Glutamatergic neuron (in vitro differentiated cells): ENCODE results near the gene SINHCAF. TPM values are rescaled to one million over a fixed set of nuclear protein-coding genes. Genes with fewer than 3 reads are reported as not detected.
"Not testable (repeated sequence)": the region's sequence is repeated elsewhere in the genome, so short reads cannot be mapped to it uniquely, and the experiment has no call there.

Experiments used
- DNase-seq: peaks from one replicate; pipeline ENCODE4 v3.0.0; 2022
- H3K27ac Mint-ChIP-seq: one replicate; pipeline ENCODE4 v1.8.0; 2020; ENCODE audit warnings: mild to moderate bottlenecking, mixed read lengths, inconsistent platforms; ENCODE audit not compliant: unreplicated experiment
- H3K27me3 Mint-ChIP-seq: one replicate; pipeline ENCODE4 v1.8.0; 2020; ENCODE audit warnings: mild to moderate bottlenecking, moderate library complexity, mixed read lengths, inconsistent platforms; ENCODE audit not compliant: unreplicated experiment
- H3K36me3 Mint-ChIP-seq: one replicate; pipeline ENCODE4 v1.8.0; 2020; ENCODE audit warnings: mild to moderate bottlenecking, mixed read lengths, inconsistent platforms; ENCODE audit not compliant: unreplicated experiment
- H3K4me1 Mint-ChIP-seq: one replicate; pipeline ENCODE4 v1.8.0; 2020; ENCODE audit warnings: mild to moderate bottlenecking, low read depth, mixed read lengths, inconsistent platforms; ENCODE audit not compliant: unreplicated experiment
- H3K4me3 Mint-ChIP-seq: one replicate; pipeline ENCODE4 v1.8.0; 2020; ENCODE audit warnings: mild to moderate bottlenecking, mixed read lengths, inconsistent platforms; ENCODE audit not compliant: unreplicated experiment
- H3K9me3 Mint-ChIP-seq: one replicate; pipeline ENCODE4 v1.8.0; 2020; ENCODE audit warnings: mild to moderate bottlenecking, moderate library complexity, mixed read lengths, inconsistent platforms; ENCODE audit not compliant: unreplicated experiment
- long read RNA-seq: library from polyadenylated mRNA; unstranded; transcript quantifications from one replicate; pipeline ENCODE4 v2.0.0, GENCODE V29; 2020; ENCODE audit not compliant: unreplicated experiment
- total RNA-seq: library from RNA; stranded (reverse); fragmentation: NEBNext Ultra II Directional; extraction: Animal tissue kit (Norgen Biotek cat#: 25700); gene quantifications from one replicate; pipeline ENCODE4 v1.2.1, GENCODE V29; 2021; ENCODE audit not compliant: unreplicated experiment
- TF ChIP-seq, protein P1 (sequence below): fragments of 200-600 bp; sonication (generic); IDR thresholded peaks from one replicate; pipeline ENCODE4 v1.5.0; 2021; ENCODE audit not compliant: partially characterized antibody, unreplicated experiment

The SINHCAF gene, protein sequence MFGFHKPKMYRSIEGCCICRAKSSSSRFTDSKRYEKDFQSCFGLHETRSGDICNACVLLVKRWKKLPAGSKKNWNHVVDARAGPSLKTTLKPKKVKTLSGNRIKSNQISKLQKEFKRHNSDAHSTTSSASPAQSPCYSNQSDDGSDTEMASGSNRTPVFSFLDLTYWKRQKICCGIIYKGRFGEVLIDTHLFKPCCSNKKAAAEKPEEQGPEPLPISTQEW
- 149 TPM for total RNA-seq
- long read RNA-seq, transcript SINHCAF-203 (6 exons, 1,555 nt) = minor isoform, 10 of 56 reads
- long read RNA-seq, transcript SINHCAF-201 (6 exons, 3,163 nt) = major isoform, 34 of 56 reads
- long read RNA-seq, partial matches to known transcripts = 1 of 56 reads
- long read RNA-seq, other reads (novel, unspliced or antisense) = 11 of 56 reads

DNA sequence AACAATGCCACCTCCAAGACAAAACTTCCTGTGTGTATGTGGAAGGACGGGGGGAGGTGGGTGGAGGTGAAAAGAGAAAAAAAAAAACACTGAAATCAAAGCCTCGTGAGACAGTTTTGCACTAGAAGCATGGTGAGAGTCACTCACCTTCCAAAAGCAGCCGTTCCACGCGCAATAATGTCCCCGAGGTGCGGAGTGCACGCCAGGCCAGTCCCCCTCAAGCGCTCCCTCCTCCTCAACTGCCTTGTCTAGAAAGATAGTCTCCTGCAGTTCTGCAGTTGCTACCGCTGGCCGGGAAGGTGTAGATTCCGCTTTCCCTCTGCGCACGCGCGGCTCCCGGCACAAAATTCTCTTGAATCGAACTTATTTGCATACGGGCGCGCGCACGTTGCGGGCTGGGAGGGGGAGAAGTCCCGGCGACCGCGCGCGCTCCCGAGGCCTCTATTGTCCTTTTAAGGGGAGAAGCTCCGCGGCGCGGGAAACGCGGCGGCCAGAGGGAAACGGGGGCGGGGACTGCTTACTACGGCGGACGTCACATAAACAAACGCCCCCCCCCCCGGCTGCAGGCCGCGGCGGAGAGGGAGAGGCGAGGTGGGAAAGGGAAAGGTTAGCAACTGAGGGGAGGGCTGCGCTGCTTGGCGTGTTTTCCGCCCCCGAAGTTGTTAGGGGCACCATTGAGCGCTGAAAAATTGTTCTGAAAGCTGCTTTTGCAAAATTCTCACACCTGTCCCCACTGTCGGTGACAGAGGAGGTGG lies at the start of gene SINHCAF:
Gene SINHCAF (minus strand): TSS at position 274 of the 755 bp plus-strand sequence. CDS start 27,946 bp downstream, outside the sequence.
- Mint-ChIP-seq H3K36me3 (no peaks in the 10 kb centered on the region), H3K4me1 (peaks cover 17% of the 10 kb centered on the region), H3K27me3 (peaks cover 10% of the 10 kb centered on the region), H3K9me3 (peaks cover 15% of the 10 kb centered on the region), H3K4me3 (peak within 1 kb of the TSS; percentile 99), H3K27ac (peak within 1 kb of the TSS; percentile 99)
- DNase-seq = peak; percentile 100
- TF ChIP-seq, protein P1, sequence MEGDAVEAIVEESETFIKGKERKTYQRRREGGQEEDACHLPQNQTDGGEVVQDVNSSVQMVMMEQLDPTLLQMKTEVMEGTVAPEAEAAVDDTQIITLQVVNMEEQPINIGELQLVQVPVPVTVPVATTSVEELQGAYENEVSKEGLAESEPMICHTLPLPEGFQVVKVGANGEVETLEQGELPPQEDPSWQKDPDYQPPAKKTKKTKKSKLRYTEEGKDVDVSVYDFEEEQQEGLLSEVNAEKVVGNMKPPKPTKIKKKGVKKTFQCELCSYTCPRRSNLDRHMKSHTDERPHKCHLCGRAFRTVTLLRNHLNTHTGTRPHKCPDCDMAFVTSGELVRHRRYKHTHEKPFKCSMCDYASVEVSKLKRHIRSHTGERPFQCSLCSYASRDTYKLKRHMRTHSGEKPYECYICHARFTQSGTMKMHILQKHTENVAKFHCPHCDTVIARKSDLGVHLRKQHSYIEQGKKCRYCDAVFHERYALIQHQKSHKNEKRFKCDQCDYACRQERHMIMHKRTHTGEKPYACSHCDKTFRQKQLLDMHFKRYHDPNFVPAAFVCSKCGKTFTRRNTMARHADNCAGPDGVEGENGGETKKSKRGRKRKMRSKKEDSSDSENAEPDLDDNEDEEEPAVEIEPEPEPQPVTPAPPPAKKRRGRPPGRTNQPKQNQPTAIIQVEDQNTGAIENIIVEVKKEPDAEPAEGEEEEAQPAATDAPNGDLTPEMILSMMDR = no peak

DNA sequence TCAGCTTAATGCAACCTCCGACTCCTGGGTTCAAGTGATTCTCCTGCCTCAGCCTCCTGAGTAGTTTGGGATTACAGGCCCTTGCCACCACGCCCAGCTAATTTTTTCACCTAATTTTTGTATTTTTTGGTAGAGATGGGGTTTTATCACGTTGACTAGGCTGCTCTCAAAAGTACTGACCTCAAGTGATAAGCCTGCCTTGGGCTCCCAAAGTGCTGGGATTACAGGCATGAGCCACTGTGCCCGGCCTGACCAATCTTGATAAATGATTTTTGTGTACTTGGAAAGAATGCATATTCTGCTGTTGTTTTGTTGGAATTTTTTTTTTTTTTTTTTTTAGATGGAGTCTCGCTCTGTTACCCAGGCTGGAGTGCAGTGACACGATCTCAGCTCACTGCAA lies 49.5 kb upstream of the SINHCAF start:
- H3K36me3 Mint-ChIP-seq, H3K9me3 Mint-ChIP-seq, H3K27me3 Mint-ChIP-seq, DNase-seq, H3K27ac Mint-ChIP-seq, H3K4me1 Mint-ChIP-seq, H3K4me3 Mint-ChIP-seq: not testable (repeated sequence)

DNA sequence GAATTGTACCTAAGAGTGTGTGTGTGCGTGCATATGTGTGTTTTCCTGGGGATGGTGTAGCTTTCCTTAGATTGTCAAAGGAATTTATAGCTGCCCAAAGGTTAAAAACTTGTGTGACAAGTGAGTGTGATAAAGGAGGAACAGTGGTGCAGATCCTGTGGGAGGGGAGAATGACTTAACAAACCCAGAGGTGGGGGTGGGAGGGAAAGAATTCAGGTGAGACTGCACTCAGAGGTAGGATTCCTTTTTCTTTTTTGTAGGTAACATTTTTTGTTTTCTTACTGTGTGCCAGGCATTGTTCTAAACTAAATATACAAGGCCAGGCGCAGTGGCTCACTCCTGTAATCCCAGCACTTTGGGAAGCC lies 45.3 kb upstream of the SINHCAF start:
- Mint-ChIP-seq H3K36me3 (no peaks in the 10 kb centered on the region), H3K4me3 (peak overlapping the region; percentile 69), H3K27me3 (peaks cover 2% of the 10 kb centered on the region), H3K27ac (peak overlapping the region; percentile 81), H3K9me3 (peaks cover 2% of the 10 kb centered on the region), H3K4me1 (peaks cover 29% of the 10 kb centered on the region)
- TF ChIP-seq, protein P1 = no peak
- DNase-seq = no peak

DNA sequence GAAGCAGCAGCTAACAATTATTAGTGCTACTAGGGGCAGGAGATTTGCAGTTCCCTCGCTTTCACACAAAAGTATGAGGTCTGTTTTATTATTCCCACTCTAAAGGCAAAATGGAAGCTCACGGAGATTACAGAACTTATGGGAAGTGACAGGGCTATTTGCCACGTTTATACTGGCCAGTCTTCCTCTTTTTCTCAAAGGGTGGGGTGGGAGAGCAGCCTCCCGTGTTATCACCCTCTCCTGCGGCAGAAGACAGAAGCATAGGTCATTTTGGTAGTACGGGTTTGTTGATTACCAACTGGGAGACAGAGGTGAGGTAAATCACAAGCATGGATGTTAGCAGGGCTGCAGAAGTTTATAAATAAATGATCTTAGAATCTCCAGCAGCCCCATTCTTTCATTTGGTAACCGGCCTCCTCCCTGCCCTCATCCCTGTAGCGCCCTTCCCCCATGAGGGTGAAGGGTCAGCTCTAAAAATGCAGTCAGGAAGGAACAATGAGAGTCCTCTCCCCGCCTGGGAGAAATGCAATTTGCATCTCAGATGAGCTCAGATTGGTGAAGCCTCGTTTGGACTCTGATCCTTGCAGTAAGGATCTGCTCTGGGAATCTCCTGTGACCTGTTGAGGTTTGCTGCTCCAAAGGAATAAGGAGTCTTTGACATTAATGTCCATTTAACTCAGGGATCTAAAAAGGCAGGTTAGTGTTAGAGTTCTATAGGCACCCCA lies 44.7 kb upstream of the SINHCAF start:
- Mint-ChIP-seq H3K4me3 (peak overlapping the region; percentile 69), H3K27ac (peak overlapping the region; percentile 81), H3K4me1 (peaks cover 29% of the 10 kb centered on the region), H3K36me3 (no peaks in the 10 kb centered on the region), H3K27me3 (peaks cover 2% of the 10 kb centered on the region), H3K9me3 (peaks cover 2% of the 10 kb centered on the region)
- DNase-seq = peak; percentile 29
- TF ChIP-seq, protein P1 = no peak

DNA sequence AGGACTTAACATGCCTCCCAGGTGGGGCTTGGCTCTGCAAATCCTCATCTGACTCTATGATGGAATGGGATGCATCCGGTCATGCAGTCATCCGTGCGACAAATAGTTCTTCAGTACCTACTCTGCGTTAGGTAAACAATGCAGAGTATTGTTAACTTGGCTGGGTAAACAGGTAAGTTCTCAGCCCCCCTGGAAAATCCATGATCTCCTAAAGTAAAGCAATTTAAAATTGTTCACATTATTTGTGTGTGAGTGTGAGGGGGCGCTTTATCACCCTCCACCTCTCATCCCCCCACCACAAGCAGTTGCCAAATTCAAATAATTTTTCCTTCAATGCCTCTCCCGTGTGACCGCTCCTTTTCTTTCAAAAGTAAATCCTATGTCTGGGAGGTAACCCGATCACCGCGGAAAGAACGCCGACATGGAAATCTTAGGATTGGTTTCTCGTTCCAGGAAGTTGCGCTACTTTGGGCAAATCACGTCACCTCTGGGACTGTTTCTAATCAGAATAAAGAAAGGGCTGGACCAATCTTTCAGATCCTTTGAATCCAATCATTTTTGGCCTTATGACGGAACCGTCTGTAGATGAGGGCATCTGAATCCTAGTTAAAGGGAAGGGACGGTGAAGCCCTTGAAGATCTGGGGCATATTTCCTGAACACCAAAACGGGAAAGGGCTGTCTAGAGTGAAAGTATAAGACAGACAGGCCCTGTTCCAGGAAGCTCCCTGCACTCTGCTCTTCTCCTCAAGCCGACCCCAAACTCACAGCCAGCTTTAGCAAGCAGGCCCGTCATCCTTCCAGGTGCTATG lies 44.0 kb upstream of the SINHCAF start:
- Mint-ChIP-seq H3K36me3 (no peaks in the 10 kb centered on the region), H3K9me3 (peaks cover 2% of the 10 kb centered on the region), H3K27me3 (peaks cover 2% of the 10 kb centered on the region), H3K4me3 (peak overlapping the region; percentile 27), H3K27ac (peak overlapping the region; percentile 81), H3K4me1 (peaks cover 29% of the 10 kb centered on the region)
- no peak for DNase-seq
- TF ChIP-seq, protein P1 = no peak
